8988T (cell line): ENCODE results near the gene SHFL.

Experiments
- DNase-seq: peaks from one replicate; pipeline ENCODE4 v3.0.0; 2011

Gene SHFL

GRCh38 chr19:10135551-10136334, 49.6 kb downstream of the SHFL start:
- DNase-seq = no peak

DNA sequence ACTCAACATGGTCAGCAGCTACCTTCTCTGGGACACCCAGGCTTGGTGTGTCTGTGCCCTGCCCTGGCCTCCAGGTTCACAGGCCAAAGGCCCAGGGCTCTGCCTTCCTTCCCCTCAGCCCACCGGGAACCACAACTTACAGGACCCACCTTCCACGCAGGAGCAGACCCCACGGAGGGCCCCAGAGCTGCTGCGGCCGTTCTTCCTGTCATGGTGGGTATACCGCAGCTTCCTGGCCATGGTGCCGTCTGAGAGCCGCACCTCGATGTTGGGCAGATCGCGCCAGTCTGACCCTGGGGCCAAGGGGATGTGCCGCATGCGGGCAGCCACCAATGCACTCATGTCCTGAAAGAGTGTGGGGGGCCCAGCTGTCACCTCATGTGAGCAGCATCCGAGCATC, 50.8 kb downstream of the SHFL start:
- no peak for DNase-seq

DNA sequence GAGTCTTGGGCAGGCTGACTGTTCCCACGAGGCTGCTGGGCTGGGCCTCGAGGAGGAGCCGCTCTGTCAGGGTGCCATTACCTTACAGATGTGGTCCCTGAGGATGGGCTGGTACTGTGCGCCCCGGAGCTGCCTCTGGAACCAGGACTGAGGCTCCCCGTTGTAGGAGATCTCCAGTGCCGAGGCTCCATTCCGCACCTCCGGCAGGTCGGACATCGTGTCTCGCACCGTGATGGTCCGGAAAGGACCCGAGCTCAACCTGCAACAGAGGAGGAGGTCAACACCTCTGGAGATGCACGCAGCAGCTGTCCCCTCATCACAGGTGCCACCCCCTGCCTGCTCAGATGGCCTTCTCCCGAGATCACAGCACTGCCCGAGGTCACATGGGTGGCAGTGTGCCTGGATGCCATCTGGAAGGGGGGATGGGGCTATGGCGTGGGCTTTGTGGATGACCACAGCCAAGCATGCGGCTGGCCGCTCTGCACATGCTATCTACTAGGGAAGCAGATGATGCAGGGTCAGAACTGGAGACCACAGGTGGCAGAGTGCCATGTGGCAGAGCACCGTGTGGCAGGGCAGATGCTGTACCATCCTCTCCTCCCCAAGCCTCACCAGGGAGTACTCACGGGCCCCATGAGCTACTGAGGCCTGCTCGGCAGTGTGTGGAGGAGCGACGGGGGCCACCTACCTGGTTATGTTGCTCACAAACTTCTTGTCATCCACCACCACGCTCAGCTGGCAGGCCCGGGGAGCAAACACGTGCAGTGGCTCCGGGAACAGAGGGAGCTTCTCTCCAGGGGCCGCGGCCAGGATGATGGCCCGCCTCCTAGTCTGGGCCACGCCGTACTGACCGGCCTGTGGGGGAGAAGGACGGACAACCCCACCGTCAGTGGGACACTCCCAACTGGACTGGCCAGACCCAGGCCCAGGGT, 51.9 kb downstream of the SHFL start:
- no peak for DNase-seq

GRCh38 chr19:10138879-10139795, 53.0 kb downstream of the SHFL start:
- DNase-seq = no peak

- no peak for DNase-seq
These were observed 53.8 kb downstream of the SHFL start for GRCh38 chr19:10139952-10140351.

DNA sequence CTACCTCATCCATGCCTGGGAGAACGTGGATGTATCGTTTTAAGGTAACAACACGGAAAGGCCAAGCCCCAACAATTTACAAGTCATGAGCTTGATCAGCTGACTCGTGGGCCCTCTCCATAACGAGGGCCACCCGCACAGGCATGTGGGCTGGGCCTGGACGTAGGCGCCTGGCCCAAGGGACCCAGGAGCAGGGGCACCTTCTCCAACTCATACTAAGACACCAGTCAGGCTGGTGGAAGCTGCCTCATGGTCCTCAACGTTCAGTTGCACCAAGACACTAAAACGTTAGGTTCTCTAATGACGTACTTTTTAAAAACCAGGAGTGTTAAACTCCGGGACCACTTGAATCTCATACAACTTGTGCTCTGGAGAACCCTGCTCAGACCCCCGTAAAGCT, 55.4 kb downstream of the SHFL start:
- no peak for DNase-seq

DNA sequence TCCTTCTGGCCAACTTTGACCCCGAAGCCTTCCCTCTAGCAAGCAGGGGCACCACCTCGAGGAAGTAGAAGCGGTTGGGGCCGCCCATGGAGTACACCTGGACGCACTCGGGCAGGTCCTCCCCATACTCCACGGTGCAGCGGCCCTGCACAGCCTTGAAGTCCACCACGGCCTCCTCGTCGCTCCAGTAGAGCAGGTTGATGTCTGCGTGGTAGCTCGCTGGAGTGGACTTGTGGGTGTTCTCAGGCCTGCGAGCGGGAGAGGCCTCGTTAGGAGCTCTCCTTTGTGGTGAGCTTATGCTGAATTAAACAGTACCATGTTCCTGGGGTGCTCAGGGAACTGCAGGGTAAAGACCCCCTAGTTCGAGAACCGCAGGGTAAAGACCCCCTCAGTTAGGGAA, 55.9 kb downstream of the SHFL start:
- DNase-seq = no peak
